WERI-Rb-1 (cell line): ENCODE measurements around the gene FZD1.

Source experiments
- DNase-seq: peaks from one replicate; pipeline ENCODE4 v3.0.0-alpha.2; 2020
- H3K27ac ChIP-seq: fragments of 250-450 bp; sonication (Bioruptor Pico); 2 replicates; pipeline ENCODE4 v1.5.1; 2020; ENCODE audit warnings: mild to moderate bottlenecking, moderate library complexity
- H3K27me3 ChIP-seq: fragments of 250-450 bp; sonication (Bioruptor Pico); 2 replicates; pipeline ENCODE4 v1.5.1; 2021; ENCODE audit warnings: mild to moderate bottlenecking, low read depth, moderate library complexity; ENCODE audit not compliant: insufficient read depth, severe bottlenecking
- H3K36me3 ChIP-seq: fragments of 250-450 bp; sonication (Bioruptor Pico); 2 replicates; pipeline ENCODE4 v1.5.1; 2020; ENCODE audit warnings: mild to moderate bottlenecking, moderate library complexity
- H3K4me3 ChIP-seq: 2 replicates; pipeline ENCODE4 v1.5.1; 2011; ENCODE audit warnings: low read depth, mild to moderate bottlenecking, control low read depth, low read length
- H3K9me3 ChIP-seq: fragments of 250-450 bp; sonication (Bioruptor Pico); 2 replicates; pipeline ENCODE4 v1.5.1; 2021; ENCODE audit warnings: mild to moderate bottlenecking, moderate library complexity; ENCODE audit not compliant: severe bottlenecking
- CTCF ChIP-seq: IDR thresholded peaks from 2 replicates; pipeline ENCODE4 v1.5.1; 2011; ENCODE audit warnings: low read depth, mild to moderate bottlenecking, control low read depth, inconsistent platforms, low read length

Gene FZD1

GRCh38 chr7:91242097-91242844 lies 22.0 kb upstream of the FZD1 start:
- H3K9me3 ChIP-seq: no peaks in the 10 kb centered on the region
- no peak for TF ChIP-seq CTCF
- H3K4me3 ChIP-seq: no peak overlapping the region
- H3K27ac ChIP-seq: no peak overlapping the region
- no peaks in the 10 kb centered on the region for H3K27me3 ChIP-seq
- no peak for DNase-seq
- no peaks in the 10 kb centered on the region for H3K36me3 ChIP-seq

DNA sequence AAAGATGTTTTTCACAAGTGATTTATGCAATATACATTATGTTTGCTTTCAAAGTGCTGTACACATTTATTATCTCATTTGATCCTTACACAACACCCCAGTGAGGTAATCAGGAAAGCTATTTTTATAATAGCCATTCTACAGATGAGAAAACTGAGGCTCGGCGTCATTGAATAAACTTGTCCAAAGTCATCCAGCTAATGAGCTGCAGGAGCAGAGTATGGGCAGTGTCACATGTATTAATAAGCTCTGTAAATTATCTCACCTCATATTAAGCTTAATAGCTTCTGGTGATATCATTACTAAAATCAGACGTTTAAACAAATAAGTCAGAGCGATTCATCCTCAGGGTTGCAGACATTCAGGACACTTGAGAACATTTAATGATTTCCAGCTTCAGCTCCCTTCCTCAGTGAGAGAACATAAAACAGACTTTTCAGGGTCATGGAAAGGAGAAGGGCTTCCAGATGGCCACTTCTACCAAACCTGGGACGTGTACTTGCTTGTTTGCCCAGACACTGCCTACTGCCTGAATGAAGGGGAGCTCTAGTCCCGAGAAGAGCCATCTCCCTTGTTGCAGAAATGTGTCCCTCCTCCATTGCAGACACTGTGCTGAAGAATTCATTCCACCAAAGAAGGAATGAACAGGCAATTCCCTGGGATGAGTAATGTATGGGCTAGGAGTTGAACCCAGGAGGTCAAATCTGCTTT lies 20.5 kb upstream of the FZD1 start:
- no peak for TF ChIP-seq CTCF
- no peaks in the 10 kb centered on the region for H3K27me3 ChIP-seq
- H3K27ac ChIP-seq: no peak overlapping the region
- no peaks in the 10 kb centered on the region for H3K9me3 ChIP-seq
- DNase-seq: no peak
- H3K4me3 ChIP-seq: no peak overlapping the region
- H3K36me3 ChIP-seq: no peaks in the 10 kb centered on the region

DNA sequence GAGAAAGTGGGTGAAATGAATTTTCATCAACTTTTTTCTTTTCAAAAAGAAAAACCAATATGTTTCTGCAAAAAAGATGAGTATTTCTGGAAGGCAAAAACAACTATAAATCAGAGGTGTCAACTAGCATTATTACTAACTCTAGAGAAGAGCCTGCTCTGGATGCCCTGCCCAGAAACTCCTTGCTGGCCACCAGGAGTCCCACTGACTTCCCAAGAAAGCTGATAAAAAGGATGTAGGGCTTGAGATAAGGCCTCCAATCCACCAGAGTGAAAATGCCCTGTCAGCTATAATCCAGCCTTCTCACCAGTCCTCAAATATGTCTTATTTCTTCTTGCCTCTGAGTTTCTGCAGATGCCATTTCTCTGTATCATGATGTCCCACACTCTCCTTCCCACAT lies 16.7 kb upstream of the FZD1 start:
- no peak overlapping the region for H3K27ac ChIP-seq
- H3K9me3 ChIP-seq: no peaks in the 10 kb centered on the region
- H3K4me3 ChIP-seq: no peak overlapping the region
- TF ChIP-seq CTCF: no peak
- H3K27me3 ChIP-seq: no peaks in the 10 kb centered on the region
- H3K36me3 ChIP-seq: no peaks in the 10 kb centered on the region
- no peak for DNase-seq

DNA sequence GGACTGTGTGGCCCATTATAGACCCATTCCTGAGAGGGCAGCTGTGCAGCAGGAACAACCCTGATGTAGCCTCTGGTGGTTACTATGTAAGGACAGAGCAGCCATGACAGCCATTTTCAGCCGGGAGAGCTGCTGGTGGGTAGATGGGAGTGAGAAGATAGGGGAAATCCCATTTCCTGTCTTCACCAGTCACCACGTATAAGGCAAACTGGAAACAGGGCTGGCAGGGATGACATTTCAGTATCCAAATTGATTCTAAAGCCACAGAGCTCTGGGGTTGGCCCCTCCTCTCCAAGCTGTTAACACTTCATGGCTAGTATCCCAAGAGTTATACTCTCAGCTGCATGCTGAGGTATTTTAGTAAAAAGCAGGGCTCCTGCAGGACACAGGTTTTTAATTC lies 15.2 kb upstream of the FZD1 start:
- no peak overlapping the region for H3K4me3 ChIP-seq
- H3K27me3 ChIP-seq: no peaks in the 10 kb centered on the region
- H3K9me3 ChIP-seq: no peaks in the 10 kb centered on the region
- H3K36me3 ChIP-seq: no peaks in the 10 kb centered on the region
- DNase-seq: no peak
- no peak for TF ChIP-seq CTCF
- H3K27ac ChIP-seq: no peak overlapping the region

DNA sequence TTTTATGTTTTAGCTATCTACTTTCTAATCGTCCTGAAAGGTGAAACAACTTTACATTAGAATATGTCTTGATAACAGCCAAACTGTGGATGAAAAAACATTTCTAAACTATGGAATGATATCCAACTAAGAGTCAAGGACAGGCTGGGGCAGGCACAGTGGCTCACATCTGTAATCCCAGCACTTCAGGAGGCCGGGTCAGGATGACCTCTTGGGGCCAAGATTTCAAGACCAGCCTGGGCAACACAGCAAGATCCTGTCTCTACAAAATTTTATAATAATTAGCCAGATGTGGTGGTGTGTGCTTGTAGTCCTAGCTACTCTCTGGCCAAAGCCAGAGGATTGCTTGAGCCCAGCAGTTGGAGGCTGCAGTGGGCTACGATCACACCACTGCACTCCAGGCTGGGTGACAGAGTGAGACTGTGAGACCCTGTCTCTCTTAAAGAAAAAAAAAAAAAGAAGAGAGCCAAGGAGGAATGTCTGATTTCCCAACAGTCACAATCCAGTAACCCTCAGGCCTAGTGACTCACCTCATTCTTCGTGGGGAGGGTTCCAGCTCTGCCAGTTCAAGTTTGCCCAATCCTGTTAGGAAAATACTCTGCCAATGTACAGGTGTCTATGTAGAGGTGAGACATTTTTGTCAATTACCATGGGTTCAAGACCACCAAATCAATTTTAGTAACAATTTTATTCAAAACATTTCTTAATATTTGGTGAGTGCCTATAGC lies 14.6 kb upstream of the FZD1 start:
- DNase-seq: no peak
- TF ChIP-seq CTCF: no peak
- Histone ChIP-seq H3K4me3 (no peak overlapping the region), H3K27me3 (no peaks in the 10 kb centered on the region), H3K27ac (no peak overlapping the region), H3K9me3 (no peaks in the 10 kb centered on the region), H3K36me3 (no peaks in the 10 kb centered on the region)
